DMS53 (cell line): ENCODE results near the gene PITX3.
A peak's percentile ranks its signal among the peaks of the same experiment; 100 is the strongest.
"Not testable (repeated sequence)": the region's sequence is repeated elsewhere in the genome, so short reads cannot be mapped to it uniquely, and the experiment has no call there.

ENCODE experiments used
- DNase-seq: peaks from one replicate; lab custom pipeline; 2025; lab: John Stamatoyannopoulos, UW

Gene PITX3

DNA sequence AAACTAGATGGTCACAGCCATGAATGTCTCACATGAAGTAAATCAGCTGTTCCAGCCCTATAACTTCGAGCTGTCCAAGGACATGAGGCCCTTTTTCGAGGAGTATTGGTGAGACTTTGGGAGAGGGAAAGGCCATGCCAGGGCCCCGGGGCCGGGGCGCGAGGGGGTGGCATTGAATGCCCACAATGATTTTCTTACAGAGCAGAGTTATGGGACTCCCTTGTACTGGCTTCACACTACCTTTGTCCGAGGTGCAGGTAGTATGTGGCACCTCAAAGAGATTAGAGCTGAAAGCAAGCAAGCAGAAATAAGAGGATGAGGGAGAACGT is 14.8 kb downstream of the PITX3 start:
- DNase-seq: no peak

DNA sequence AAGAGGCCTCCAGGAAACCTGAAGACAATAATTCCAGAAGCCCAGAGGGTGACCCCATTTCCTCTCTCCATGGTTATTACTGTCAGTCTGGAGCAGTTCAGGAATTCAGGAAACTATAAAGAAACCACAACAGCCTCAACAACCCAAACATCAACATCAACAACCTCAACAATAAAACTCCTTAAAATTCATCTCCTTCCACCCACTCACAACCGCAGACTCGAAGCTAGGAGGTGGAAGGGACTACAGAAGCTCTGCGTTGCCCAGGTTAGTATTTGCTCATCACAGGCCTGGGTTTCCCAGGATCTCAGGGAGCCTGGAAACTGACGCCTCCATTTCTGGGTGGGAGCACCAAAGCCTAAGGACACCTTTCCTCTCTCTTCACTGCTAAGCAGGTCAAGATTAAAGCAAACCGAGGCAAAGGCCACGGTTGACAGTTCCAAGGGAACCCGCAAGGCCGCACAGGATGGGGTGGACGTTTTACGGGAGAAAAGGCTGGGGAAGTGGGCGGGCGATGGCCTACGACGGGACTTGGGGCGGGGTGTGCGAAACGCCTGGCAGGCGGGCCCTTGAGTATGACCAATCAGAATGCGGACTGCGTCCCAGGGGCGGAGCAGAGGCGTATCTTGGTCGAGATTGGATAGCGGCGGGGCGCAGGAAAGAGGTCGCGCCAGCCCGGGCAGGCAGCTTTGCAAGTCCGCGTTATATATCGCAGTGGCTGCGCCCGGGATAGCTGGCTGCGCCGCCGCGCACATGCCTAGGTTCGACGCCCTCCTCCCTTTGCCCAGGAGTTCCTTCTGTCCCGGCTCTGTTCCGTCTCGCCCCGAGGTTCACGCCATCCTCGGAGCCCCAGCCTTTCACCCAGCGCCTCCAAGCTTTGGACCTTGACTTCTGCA is 15.4 kb downstream of the PITX3 start, which contains the start of gene ELOVL3:
ELOVL3 (plus strand) TSS at position 654 of the 896 bp plus-strand sequence. CDS start 250 bp downstream, outside the sequence.
- peak; percentile 94 for DNase-seq

DNA sequence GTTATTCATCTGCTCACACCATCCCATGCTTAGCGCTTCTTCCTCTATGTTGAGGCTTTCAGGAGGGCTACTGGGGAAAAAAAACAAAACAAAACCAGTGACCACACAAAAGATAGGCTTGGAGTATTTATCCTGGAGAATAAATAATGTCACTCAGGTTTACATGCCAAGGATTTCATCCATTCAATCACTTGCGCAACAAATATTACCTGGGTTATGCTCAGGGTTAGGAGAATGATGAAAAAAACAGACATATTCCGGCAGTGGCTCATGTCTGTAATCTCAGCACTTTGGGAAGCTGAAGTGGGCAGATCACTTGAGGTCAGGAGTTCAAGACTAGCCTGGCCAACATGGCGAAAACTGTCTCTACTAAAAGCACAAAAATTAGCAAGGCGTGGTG is 18.5 kb downstream of the PITX3 start:
- no peak for DNase-seq

DNA sequence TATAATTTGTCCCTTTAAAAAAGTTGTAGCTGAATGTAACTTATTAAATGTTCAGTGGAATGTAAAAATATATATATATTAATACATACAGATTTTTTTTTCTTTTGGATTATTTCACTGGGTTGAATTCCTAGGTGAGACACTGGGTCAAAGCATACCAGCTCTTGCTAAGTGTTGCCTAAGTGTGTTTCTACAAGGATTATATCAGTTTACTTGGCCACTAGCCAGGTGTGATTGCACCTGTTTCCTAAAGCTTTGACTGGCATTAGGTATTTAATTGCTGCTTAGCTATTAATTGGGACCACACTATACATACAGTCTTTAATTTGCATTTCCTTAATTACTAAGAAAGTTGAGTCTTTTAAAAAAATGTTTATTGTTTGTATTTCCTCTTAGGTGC is 20.7 kb downstream of the PITX3 start:
- peak; percentile 83 for DNase-seq

DNA sequence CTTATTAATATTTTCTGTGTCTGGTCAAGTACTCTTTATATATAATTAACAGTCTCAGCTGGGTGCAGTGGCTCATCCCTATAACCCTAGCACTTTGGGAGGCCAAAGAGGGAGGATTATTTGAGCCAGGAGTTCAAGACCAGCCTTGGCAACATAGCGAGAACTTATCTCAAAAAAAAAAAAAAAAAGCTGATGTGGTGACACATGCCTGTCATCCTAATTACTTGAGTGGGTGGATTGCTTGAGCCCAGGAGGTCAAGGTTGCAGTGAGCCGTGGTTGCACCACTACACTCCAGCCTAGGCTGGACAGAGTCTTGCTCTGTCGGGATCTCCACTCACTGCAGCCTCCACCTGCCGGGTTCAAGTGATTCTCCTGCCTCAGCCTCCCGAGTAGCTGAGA is 21.9 kb downstream of the PITX3 start:
- no peak for DNase-seq

DNA sequence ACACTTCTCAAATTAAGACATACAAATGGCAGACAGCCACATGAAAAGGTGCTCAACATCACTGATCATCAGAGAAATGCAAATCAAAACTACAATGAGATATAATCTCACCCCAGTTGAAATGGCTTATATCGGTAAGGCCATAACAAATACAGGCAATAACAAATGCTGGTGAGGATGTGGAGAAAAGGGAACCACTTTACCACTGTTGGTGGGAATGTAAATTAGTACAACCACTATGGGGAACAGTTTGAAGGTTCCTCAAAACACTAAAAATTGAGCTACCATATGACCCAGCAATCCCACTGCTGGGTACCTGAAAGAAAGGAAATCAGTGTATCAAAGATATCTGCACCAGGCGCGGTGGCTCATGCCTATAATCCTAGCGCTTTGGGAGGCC is 27.7 kb downstream of the PITX3 start:
- not testable (repeated sequence) for DNase-seq

DNA sequence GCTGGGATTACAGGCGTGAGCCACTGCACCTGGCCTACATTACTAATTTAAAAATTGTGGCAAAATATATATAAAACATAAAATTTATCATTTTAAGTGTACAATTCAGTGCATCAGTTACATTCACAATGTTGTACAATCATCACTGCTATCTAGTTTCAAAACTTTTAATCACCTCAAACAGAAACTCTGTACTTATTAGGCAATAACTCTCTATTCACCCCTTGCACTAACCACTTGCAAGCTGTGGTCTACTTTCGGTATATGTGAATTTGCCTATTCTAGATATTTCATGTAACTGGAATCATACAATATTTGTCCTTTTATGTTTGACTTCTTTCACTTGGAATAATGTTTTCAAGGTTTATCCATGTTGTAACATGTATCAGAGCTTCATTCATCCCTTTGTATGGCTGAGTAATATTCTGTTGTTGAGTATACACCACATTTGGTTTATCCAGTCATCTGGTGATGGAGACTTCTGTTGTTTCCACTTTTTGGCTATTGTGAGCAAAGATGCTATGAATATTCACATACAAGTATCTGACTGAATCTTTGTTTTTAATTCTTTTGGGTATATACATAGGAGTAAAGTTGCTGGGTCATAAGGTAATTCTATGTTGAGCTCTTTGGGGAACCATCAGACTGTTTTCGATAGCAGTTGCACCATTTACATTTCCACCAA is 29.6 kb downstream of the PITX3 start:
- no peak for DNase-seq

DNA sequence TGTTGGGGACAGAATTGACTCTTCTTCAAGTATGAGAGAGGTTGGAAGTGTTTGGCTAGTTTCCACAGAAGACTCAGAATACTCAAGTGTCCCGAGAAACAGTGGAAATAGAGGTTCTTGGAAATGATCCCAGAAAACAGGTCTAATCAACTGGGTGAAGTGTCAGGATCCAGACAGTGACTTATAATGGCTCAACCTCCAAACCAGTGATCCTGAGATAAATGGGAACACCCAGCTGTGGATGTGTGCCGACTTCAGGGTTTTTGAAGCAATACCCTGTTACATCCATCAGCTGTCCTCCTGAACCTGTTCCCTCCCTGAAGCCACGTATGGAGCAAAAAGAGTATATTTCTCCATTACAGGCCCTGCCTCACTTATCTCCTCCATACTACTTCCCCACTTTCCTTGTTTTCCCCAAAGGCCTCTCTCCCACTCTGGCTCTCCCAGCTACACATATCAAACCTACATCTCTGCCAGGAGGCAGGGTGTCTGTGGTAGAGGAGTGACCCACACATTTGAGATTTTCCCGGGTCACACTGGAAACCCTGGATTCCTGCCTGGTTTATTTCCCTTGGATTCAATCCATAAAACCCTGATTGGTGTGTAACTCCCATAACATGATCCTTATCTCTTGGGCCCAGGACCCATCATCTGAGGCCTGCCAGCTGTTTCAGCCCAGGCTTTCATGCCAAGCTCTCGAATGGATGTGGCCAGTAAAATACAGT is 32.8 kb downstream of the PITX3 start:
- no peak for DNase-seq

DNA sequence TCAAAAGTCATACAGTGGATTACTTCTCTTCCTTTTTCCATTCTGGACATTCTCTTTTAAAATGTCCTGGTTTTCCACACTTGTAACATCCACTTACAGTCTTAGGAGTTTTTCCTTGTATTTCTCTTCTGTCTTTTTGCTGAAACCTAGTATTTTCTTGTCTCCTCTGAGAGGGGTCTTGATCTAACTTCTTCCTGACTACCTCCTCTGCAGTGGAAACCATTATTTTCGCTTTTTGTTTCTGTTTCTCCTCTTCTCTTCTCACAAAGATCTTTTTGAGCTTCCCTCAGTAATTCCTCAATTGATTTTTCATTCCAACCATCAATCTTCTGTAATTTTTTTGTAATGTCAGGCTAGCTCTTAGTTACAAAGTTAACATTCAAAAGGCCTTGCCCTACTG is 38.9 kb downstream of the PITX3 start:
- no peak for DNase-seq

DNA sequence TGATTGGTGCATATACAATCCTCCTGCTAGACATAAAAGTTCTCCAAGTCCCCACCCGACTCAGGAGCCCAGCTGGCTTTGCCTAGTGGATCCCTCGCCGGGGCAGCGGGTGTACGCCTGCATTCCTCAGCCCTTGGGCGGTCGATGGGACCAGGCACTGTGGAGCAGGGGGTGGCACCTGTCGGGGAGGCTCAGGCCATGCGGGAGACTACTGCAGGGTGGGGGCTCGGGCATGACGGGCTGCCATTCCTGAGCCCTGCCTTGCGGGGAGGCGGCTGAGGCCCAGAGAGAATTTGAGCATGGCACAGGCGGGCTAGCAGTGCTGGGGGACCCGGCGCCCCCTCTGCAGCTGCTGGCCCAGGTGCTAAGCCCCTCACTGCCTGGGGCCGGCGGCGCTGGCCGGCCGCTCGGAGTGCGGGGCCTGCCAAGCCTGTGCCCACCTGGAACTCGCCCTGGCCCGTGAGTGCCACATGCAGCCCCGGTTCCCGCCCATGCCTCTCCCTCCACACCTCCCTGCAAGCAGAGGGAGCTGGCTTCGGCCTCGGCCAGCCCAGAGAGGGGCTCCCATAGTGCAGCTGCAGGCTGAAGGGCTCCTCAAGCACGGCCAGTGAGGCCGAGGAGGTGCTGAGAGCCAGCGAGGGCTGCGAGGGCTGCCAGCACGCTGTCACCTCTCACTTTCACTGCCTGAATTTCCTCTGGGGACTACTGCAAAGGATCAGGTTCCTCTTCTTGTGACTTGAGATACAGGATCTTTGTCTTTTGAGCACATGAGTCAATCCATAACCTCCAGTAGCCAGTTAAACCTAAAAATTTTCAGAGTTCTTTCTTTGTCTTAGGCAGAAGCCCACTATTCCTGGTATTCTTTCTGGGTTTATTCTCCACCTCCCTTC is 40.3 kb downstream of the PITX3 start:
- no peak for DNase-seq

DNA sequence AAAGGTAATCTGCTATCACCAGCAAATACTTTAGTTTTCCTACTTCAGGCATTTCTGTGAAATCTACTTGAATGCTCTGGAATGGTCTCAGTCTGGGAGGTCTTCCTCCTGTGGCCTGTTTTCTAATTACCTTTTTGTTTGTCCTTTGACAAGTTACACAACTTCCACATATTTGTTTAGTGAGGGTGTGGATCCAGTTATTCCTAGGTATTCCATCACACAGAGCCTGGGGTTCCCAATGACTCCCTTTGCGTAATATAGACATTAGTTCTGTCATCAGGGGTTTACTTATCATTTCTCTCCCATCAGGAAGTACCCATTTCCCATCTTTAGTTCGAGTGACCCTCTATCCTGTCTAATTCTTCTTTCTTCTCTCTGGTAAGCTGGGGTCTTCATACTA is 43.3 kb downstream of the PITX3 start:
- no peak for DNase-seq

DNA sequence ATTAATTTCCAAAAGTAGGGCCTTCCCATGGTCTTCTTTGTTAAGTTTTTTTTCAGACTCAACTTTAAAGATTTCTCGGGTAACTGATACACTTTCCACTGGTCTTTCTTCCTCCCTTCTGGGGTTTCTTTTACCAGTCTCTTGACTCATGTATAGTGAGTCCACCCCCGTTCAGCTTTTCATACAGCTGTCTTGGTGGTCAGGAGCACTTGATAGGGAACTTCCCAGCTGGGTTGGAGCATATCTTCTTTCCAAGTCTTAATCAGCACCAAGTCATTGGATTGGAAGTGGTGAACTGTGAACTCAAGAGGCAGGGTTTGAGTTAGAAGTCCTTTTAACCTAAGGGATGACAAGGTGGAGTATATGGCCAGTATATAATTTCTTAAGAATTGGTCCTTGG is 44.4 kb downstream of the PITX3 start:
- DNase-seq: no peak

DNA sequence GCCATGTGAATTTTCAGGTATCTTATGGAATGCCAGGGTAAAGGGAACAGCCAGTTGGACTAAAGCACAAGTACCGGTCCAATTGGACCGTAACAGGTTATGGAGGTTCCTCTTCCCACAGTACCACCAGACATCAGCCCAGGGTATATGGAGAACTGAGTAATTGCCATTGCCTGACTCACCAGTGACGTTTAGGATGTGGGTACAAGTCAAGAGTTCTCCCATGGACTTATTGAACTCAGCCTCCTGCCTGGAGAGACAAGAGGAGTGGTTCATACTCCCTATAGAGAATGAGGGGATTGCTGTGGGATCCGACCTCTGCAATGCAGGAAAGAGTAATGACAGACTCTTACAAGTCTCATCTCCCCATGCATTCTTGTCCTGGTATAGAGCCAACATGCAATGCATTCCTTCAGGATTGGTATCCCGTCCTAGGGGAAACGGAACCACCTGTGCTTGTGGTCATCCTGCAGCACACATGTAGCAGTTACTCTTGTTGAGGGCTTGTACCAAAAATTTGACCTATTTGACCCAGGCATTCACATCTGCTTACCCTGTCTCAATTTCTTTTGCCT is 45.9 kb downstream of the PITX3 start:
- no peak for DNase-seq

DNA sequence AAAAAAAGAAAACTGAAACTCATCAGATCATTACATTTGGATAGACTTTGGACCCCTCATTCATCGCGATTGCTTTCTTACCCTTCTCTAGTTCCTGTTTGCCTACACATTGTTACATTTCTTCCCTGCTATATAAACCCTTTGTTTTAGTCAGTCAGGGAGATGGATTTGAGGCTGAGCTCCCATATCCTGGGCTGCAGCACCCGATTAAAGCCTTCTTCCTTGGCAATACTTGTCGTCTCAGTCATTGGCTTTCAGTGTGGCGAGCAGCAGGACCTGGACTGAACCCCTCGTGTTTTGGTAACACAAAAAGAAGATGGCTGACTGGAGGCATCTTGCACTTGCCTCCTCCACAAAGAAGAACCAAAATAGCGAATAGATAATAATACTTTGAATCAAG is 49.4 kb downstream of the PITX3 start:
- no peak for DNase-seq

DNA sequence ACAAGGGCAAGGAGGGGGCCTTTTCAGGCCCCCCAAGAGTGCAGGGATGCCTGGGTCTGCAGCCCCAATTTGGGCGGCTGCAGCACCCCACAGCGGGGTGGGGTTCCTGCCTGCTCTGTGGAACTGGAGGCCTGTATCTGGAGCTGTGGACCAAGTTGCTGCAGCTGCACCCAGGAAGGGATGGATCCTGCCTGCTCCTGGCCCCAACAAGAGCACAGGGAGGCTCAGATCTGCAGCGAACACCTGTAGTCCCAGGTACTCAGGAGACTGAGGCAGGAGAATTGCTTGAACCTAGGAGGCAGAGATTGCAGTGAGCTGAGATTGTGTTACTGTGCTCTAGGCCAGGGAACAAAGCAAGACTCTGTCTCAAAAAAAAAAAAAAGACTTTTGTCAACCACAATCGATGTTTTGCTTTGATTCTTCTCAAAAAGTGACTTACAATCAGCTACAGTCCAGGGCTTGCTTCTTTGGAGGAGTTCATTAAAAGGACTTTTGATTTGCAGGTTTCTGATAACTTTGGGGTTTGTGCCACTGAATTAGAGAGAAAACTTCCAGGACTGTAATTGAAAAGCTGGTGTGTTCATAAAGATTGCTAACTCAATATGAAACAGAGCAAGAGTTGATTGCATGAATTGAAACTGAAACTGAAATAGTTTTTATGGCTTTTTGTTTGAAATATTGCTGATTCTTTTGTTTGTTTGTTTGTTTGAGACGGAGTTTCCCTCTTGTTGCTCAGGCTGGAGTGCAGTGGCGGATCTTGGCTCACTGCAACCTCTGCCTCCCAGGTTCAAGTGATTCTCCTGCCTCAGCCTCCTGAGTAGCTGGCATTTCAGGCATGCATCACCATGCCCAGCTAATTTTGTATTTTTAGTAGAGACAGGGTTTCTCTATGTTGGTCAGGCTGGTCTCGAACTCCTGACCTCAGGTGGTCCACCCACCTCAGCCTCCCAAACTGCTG is 52.1 kb downstream of the PITX3 start:
- not testable (repeated sequence) for DNase-seq

DNA sequence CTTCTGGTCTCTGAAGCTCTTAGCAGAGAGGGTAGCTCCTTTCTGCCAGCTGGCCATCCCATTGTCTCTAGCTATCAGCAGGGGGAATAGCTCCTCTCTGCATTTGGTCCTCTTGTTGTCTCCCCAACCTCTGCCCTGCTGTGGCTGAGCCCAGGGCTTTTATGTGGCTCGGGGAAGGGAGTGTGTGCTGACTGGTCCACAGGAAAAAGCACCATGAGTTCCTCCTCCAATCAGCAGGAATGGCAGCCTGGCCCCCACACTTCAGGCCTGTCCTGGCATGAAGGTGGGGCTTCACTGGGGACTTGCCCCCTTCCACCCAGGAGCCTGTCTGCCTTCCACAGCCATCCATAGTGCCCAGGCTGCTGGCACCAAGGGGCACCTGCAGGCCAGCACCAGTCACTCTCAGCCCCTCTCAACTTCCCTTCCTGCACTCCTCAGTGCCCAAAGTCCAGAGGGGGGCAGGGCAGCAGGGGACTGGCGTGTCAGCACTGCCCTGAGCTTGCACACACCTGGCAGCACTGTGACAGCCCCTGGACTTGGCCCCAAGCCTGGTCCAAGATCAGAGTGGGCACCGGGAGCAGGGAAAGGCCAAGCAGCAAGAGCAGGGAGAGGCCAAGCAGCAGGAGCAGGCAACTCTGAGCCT is 52.9 kb downstream of the PITX3 start:
- no peak for DNase-seq

DNA sequence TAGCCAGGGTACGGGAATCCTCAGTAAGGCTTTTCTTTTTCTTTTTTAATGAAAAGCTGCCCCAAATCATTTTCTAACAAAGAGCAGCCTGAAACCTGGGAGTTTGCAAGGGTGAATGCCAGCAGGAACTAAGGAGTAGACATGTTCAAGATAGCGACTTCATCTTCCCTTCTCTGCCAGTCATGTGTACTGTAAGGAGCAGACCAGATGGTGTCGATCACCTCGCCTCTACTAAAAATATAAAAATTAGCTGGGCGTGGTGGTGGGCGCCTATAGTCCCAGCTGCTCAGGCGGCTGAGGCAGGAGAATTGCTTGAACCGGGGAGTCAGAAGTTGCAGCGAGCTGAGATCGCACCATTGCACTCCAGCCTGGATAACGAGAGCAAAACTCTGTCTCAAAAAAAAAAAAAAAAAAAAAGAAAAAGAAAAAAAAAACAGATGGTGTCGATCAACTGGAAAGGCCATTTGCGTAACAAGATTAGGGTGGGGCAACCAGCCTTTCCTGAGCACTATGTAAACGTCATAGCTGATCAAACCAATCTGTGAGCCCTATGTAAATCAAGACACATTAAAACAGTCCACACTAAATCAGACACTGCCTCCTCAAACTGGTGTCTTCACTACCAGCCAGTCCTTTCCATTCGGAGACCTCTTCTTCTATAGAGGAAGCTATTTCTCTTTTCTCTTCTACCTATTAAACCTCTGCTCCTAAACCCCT is 55.3 kb downstream of the PITX3 start:
- DNase-seq: no peak

DNA sequence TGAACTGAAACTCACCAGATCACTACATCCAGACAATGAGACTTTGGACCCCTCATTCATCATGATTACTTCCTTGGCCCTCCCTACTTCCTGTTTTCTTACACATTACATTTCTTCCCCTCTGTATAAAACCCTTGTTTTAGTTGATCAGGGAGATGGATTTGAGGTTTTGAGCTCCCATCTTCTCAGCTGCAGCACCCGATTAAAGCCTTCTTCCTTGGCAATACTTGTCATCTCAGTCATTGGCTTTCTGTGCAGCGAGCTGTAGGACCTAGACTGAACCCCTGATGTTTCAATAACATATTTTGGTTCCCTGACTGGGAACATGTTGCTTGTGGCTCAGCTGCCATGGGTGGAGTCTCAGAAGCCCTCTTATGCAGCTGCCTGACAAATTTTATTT is 56.0 kb downstream of the PITX3 start:
- DNase-seq: no peak

DNA sequence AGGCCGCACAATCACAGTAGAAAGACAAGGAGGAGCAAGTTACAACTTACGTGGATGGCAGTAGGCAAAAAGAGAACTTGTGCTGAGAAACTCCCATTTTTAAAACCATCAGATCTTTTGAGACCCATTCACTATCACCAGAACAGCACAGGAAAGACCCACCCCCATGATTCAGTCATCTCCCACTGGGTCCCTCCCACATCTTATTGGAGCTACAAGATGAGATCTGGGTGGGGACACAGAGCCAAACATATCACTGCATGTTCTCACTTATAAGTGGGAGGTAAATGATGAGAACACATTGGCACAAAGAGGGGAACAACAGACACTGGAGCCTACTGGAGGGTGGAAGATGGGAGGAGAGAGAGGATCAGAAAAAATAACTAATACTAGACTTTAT is 56.7 kb downstream of the PITX3 start:
- DNase-seq: no peak
